Measurements from ENCODE around the gene CNTNAP5. TPM values are rescaled to one million over a fixed set of nuclear protein-coding genes. Genes with fewer than 3 reads are reported as not detected.

Gene CNTNAP5
- total and polyA plus RNA-seq, 2 of the 8 experiments (the other 6 are each of a cell fraction or from before 2014, with no cell fraction given): 0.11 to 0.76 TPM

DNA sequence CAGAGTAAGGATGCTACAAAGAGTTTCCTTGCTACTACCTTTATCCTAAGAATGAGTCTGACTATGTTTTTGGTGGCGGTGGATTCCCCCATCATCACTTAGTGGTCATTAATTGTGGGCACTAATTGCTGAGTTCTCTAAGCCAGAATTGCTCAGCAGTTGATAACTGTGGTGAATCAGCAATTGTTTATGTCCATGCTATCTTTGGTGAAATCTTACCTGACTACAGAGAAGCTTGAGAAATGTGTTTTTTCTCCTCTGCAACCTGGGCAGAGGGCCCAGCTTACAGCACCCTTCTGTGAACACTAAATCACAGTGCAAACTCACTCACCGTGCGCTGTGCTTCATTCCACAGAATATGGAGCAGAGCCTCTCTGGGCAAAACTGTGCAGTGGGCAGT lies 683.6 kb downstream of the CNTNAP5 start (continued):
- TF ChIP-seq, protein P1, sequence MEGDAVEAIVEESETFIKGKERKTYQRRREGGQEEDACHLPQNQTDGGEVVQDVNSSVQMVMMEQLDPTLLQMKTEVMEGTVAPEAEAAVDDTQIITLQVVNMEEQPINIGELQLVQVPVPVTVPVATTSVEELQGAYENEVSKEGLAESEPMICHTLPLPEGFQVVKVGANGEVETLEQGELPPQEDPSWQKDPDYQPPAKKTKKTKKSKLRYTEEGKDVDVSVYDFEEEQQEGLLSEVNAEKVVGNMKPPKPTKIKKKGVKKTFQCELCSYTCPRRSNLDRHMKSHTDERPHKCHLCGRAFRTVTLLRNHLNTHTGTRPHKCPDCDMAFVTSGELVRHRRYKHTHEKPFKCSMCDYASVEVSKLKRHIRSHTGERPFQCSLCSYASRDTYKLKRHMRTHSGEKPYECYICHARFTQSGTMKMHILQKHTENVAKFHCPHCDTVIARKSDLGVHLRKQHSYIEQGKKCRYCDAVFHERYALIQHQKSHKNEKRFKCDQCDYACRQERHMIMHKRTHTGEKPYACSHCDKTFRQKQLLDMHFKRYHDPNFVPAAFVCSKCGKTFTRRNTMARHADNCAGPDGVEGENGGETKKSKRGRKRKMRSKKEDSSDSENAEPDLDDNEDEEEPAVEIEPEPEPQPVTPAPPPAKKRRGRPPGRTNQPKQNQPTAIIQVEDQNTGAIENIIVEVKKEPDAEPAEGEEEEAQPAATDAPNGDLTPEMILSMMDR (IDR thresholded peaks at IDR 0.05; ENCODE audit: control extremely low read depth in 1 of 3, insufficient read depth in 1 of 3, low read depth in 1 of 3, low read length in 3 of 3): no peak
- no peak for TF ChIP-seq CBX5 (IDR thresholded peaks at IDR 0.05; ENCODE audit: low read depth, low read length)

Measured in H1 (cell line).